Transverse colon (tissue), 4 donors: ENCODE measurements around the gene ALG6.

ENCODE experiments used
- CTCF ChIP-seq, 5 experiments: fragments of 200-600 bp in 3 of 5; fragments of 450-650 bp in 2 of 5; sonication (generic) in 3 of 5; IDR thresholded peaks; 1 replicate in 2 of 5; 2 replicates in 3 of 5; pipeline ENCODE4 v1.5.1; 2016 to 2017; ENCODE audit warnings: antibody characterized with exemption in 5 of 5, inconsistent platforms in 3 of 5, mild to moderate bottlenecking in 2 of 5, moderate library complexity in 1 of 5
- EP300 ChIP-seq: sonication (generic); formaldehyde crosslinking; IDR thresholded peaks from one replicate; pipeline ENCODE4 v1.6.1; 2017; ENCODE audit warnings: antibody characterized with exemption, low read depth
- POLR2A ChIP-seq: fragments of 450-650 bp; IDR thresholded peaks from one replicate; pipeline ENCODE4 v1.6.1; 2016; ENCODE audit warnings: antibody characterized with exemption, mild to moderate bottlenecking, moderate library complexity
- POLR2AphosphoS5 ChIP-seq, 3 donors: sonication (generic); formaldehyde crosslinking; IDR thresholded peaks; one replicate each; pipeline ENCODE4 v1.6.1; 2016; ENCODE audit warnings: antibody characterized with exemption in 3 of 3

GRCh38 chr1:63319046-63320021 lies 48.1 kb upstream of the ALG6 start:
- TF ChIP-seq CTCF (IDR thresholded peaks at IDR 0.05), result no peak
- TF ChIP-seq POLR2AphosphoS5 (IDR thresholded peaks at IDR 0.05), result no peak
- no peak for TF ChIP-seq EP300
- TF ChIP-seq POLR2A, result no peak
